Measurements from ENCODE around the gene LRP1B. TPM values are rescaled to one million over a fixed set of nuclear protein-coding genes. Genes with fewer than 3 reads are reported as not detected.

The LRP1B gene
- total RNA-seq, 1 donor from 2014 or later = 0.12 TPM

- TF ChIP-seq CTCF (conservative IDR thresholded peaks at IDR 0.05; ENCODE audit: low read depth, low read length) = no peak
- no peak for DNase-seq (ENCODE audit: low read depth)
- H3K4me3 ChIP-seq (ENCODE audit: low read depth, low read length) = no peak overlapping the region
These were observed 1103.6 kb downstream of the LRP1B start for GRCh38 chr2:141027221-141027620.

- H3K4me3 ChIP-seq (ENCODE audit: low read depth, low read length) = no peak overlapping the region
- TF ChIP-seq CTCF (conservative IDR thresholded peaks at IDR 0.05; ENCODE audit: low read depth, low read length) = no peak
- DNase-seq (ENCODE audit: low read depth) = no peak
These were observed 1109.2 kb downstream of the LRP1B start for GRCh38 chr2:141021611-141022010.

- TF ChIP-seq CTCF (conservative IDR thresholded peaks at IDR 0.05; ENCODE audit: low read depth, low read length) = no peak
- no peak for DNase-seq (ENCODE audit: low read depth)
- no peak overlapping the region for H3K4me3 ChIP-seq (ENCODE audit: low read depth, low read length)
These were observed 1109.7 kb downstream of the LRP1B start for GRCh38 chr2:141021109-141021508.

GRCh38 chr2:141020346-141020745, 1110.5 kb downstream of the LRP1B start:
- TF ChIP-seq CTCF (conservative IDR thresholded peaks at IDR 0.05; ENCODE audit: low read depth, low read length) = no peak
- H3K4me3 ChIP-seq (ENCODE audit: low read depth, low read length) = no peak overlapping the region

GRCh38 chr2:141015341-141016047, 1115.3 kb downstream of the LRP1B start:
- no peak overlapping the region for H3K4me3 ChIP-seq (ENCODE audit: low read depth, low read length)
- no peak for TF ChIP-seq CTCF (conservative IDR thresholded peaks at IDR 0.05; ENCODE audit: low read depth, low read length)
- no peak for DNase-seq (ENCODE audit: low read depth)

More at GRCh38 chr2:141020346-141020745, 1110.5 kb downstream of the LRP1B start:
- DNase-seq (ENCODE audit: low read depth) = no peak

- no peak for TF ChIP-seq CTCF (conservative IDR thresholded peaks at IDR 0.05; ENCODE audit: low read depth, low read length)
- no peak overlapping the region for H3K4me3 ChIP-seq (ENCODE audit: low read depth, low read length)
- DNase-seq (ENCODE audit: low read depth) = no peak
These were observed 1126.7 kb downstream of the LRP1B start for GRCh38 chr2:141003967-141004657.

All from epithelial cell of proximal tubule (primary cell).